NCI-H460 (cell line): ENCODE data around the gene CHMP4B. TPM values are rescaled to one million over a fixed set of nuclear protein-coding genes. Genes with fewer than 3 reads are reported as not detected.

Experiments used
- DNase-seq: peaks from one replicate; pipeline ENCODE4 v3.0.0-alpha.2; 2016; ENCODE audit warnings: low read depth; ENCODE audit errors: extremely low read depth
- total RNA-seq: library from RNA; depleted of rRNA; stranded (reverse); fragments of >200 nt; shearing (Covaris generic); gene quantifications from 2 replicates; pipeline ENCODE4 v1.2.3, GENCODE V29; 2014; rRNA removed

Gene CHMP4B
- total RNA-seq, 1 experiment from 2014 or later = 26.6 TPM

GRCh38 chr20:33889312-33889711 lies 78.2 kb downstream of the CHMP4B start:
- DNase-seq = no peak

- DNase-seq = no peak
Measured at GRCh38 chr20:33890557-33890956, 79.4 kb downstream of the CHMP4B start.

GRCh38 chr20:33893314-33893713 lies 82.2 kb downstream of the CHMP4B start:
- no peak for DNase-seq

GRCh38 chr20:33894798-33895197 lies 83.7 kb downstream of the CHMP4B start:
- DNase-seq = no peak

- no peak for DNase-seq
Measured at GRCh38 chr20:33896509-33896908, 85.4 kb downstream of the CHMP4B start.

- DNase-seq = no peak
Measured at GRCh38 chr20:33897313-33897912, 86.3 kb downstream of the CHMP4B start.

- no peak for DNase-seq
Measured at GRCh38 chr20:33899106-33899505, 88.0 kb downstream of the CHMP4B start.

- DNase-seq = no peak
Measured at GRCh38 chr20:33900521-33901131, 89.5 kb downstream of the CHMP4B start.

- no peak for DNase-seq
Measured at GRCh38 chr20:33901132-33901523, 90.0 kb downstream of the CHMP4B start.

- DNase-seq = no peak
Measured at GRCh38 chr20:33902011-33902410, 90.9 kb downstream of the CHMP4B start.

Other genes with a start within 250 kb of the CHMP4B start
- not detected in 2 replicates for gene C20orf144, start 149.0 kb upstream of the CHMP4B start, total RNA-seq
- gene ACTL10, start 144.4 kb upstream of the CHMP4B start, total RNA-seq = not detected in 2 replicates
- 35.2 and 40.2 TPM in 2 replicates for gene NECAB3, start 136.9 kb upstream of the CHMP4B start, total RNA-seq
- 7.9 and 10.8 TPM in 2 replicates for gene E2F1, start 125.0 kb upstream of the CHMP4B start, total RNA-seq
- 2.7 and 4.5 TPM in 2 replicates for gene PXMP4, start 91.0 kb upstream of the CHMP4B start, total RNA-seq
- 2.2 and 2.4 TPM in 2 replicates for gene ZNF341, start 79.4 kb upstream of the CHMP4B start, total RNA-seq
- gene RALY, start 182.6 kb downstream of the CHMP4B start, total RNA-seq = 99.9 and 106 TPM in 2 replicates